Endothelial cell of umbilical vein (primary cell): ENCODE measurements around the gene ROCK2. TPM values are rescaled to one million over a fixed set of nuclear protein-coding genes. Genes with fewer than 3 reads are reported as not detected.

Source experiments
- BruUV-seq: library from RNA; stranded (reverse); fragments of 400-500 nt; replicated peaks from 2 replicates; lab custom pipeline; 2021; lab: Mats Ljungman, UMichigan
- CTCF ChIA-PET: fragments of 300-600, 350-600 bp; sonication (Branson Sonifier 250); formaldehyde crosslinking; loops from one replicate; lab custom pipeline; 2021; ENCODE audit warnings: antibody characterized with exemption, inconsistent platforms; lab: Charles Lee
- POLR2A ChIA-PET: fragments of 300-600, 350-600 bp; sonication (Branson Sonifier 250); formaldehyde crosslinking; loops from one replicate; lab custom pipeline; 2021; ENCODE audit warnings: antibody characterized with exemption, inconsistent platforms; lab: Charles Lee
- DNase-seq: peaks from one replicate; pipeline ENCODE4 v3.0.0-alpha.2; 2011; ENCODE audit warnings: low read depth, low spot score
- FAIRE-seq: peaks from 2 replicates; lab custom pipeline; 2011; peaks lifted over from hg19 to GRCh38; lab: Jason Lieb, UNC
- H2AFZ ChIP-seq: 2 replicates; pipeline ENCODE4 v1.6.0; 2012; ENCODE audit warnings: low read depth, low read length, control low read depth, inconsistent platforms
- H3K27ac ChIP-seq: 2 replicates; pipeline ENCODE4 v1.5.1; 2011; ENCODE audit warnings: low read depth, mild to moderate bottlenecking, control low read depth, low read length, moderate library complexity; ENCODE audit not compliant: insufficient read depth
- H3K27me3 ChIP-seq, 2 experiments: 2 replicates each; pipeline versions ENCODE4 v1.6.0 to v1.6.1; 2011; ENCODE audit warnings: low read length in 2 of 2, mixed read lengths in 1 of 2; ENCODE audit not compliant: control insufficient read depth in 2 of 2, insufficient read depth in 2 of 2
- H3K36me3 ChIP-seq, 2 experiments: 2 replicates in 1 of 2; 3 replicates in 1 of 2; pipeline ENCODE4 v1.5.1; 2011; ENCODE audit warnings: low read length in 2 of 2, mild to moderate bottlenecking in 1 of 2, moderate library complexity in 1 of 2; ENCODE audit not compliant: control insufficient read depth in 2 of 2, insufficient read depth in 2 of 2; ENCODE audit errors: extremely low read depth in 1 of 2
- H3K4me1 ChIP-seq: 3 replicates; pipeline ENCODE4 v1.5.1; 2011; ENCODE audit warnings: mild to moderate bottlenecking, low read length; ENCODE audit not compliant: control insufficient read depth, insufficient read depth; ENCODE audit errors: extremely low read depth
- H3K4me2 ChIP-seq: 2 replicates; pipeline ENCODE4 v1.6.1; 2011; ENCODE audit warnings: low read length, control low read depth, mixed read lengths; ENCODE audit not compliant: insufficient read depth
- H3K4me3 ChIP-seq, 3 experiments: fragments of 200-600 bp in 1 of 3; sonication (generic), shearing (Covaris generic) in 1 of 3; replicated peaks in 1 of 3; 2 replicates each; pipeline ENCODE4 v1.5.1; 2011 to 2016; ENCODE audit warnings: control low read depth in 3 of 3, low read length in 3 of 3, mild to moderate bottlenecking in 2 of 3, inconsistent platforms in 1 of 3, low read depth in 1 of 3, moderate library complexity in 1 of 3; ENCODE audit not compliant: insufficient read depth in 1 of 3
- H3K79me2 ChIP-seq: 2 replicates; pipeline ENCODE4 v1.6.0; 2012; ENCODE audit warnings: low read length, inconsistent platforms; ENCODE audit not compliant: control insufficient read depth, insufficient read depth
- H3K9ac ChIP-seq: replicated peaks from 2 replicates; pipeline ENCODE3; 2011; ENCODE audit warnings: low read length, control low read depth; ENCODE audit not compliant: insufficient read depth; ENCODE audit errors: extremely low read depth
- H3K9me1 ChIP-seq: replicated peaks from 3 replicates; pipeline ENCODE4 v1.6.0; 2011; ENCODE audit warnings: mild to moderate bottlenecking, low read length; ENCODE audit not compliant: control insufficient read depth, insufficient read depth; ENCODE audit errors: extremely low read depth
- H3K9me3 ChIP-seq: replicated peaks from 2 replicates; pipeline ENCODE4 v1.5.1; 2012; ENCODE audit warnings: low read length, inconsistent platforms; ENCODE audit not compliant: control insufficient read depth, insufficient read depth
- H4K20me1 ChIP-seq: replicated peaks from 2 replicates; pipeline ENCODE3; 2011; ENCODE audit warnings: mild to moderate bottlenecking, low read length; ENCODE audit not compliant: control insufficient read depth, insufficient read depth; ENCODE audit errors: extremely low read depth
- CTCF ChIP-seq, 2 donors: IDR thresholded peaks; 1 replicate in 1 of 2; 2 replicates in 1 of 2; pipeline ENCODE4 v1.5.1; 2011; ENCODE audit warnings: low read length in 2 of 2, mild to moderate bottlenecking in 2 of 2, moderate library complexity in 2 of 2, control low read depth in 1 of 2, inconsistent platforms in 1 of 2, low read depth in 1 of 2; ENCODE audit not compliant: insufficient read depth in 1 of 2; ENCODE audit errors: extremely low read depth in 1 of 2
- EZH2 ChIP-seq: IDR thresholded peaks from 2 replicates; pipeline ENCODE4 v1.6.1; 2012; ENCODE audit warnings: borderline replicate concordance, low read depth, mild to moderate bottlenecking, moderate library complexity, low read length, inconsistent platforms; ENCODE audit not compliant: severe bottlenecking
- FOS ChIP-seq: IDR thresholded peaks from 2 replicates; pipeline ENCODE4 v1.6.1; 2011; ENCODE audit warnings: mild to moderate bottlenecking, low read length, moderate library complexity, borderline replicate concordance; ENCODE audit not compliant: insufficient read depth
- GATA2 ChIP-seq: IDR thresholded peaks from 2 replicates; pipeline ENCODE4 v1.7.0; 2011; ENCODE audit warnings: low read depth, mild to moderate bottlenecking, moderate library complexity, mixed read lengths, low read length; ENCODE audit not compliant: insufficient read length, insufficient read depth
- JUN ChIP-seq: IDR thresholded peaks from 2 replicates; pipeline ENCODE4 v1.6.1; 2011; ENCODE audit warnings: borderline replicate concordance, low read depth; ENCODE audit not compliant: insufficient read length, insufficient read depth
- MAX ChIP-seq: IDR thresholded peaks from 2 replicates; pipeline ENCODE4 v1.6.1; 2011; ENCODE audit not compliant: insufficient read depth, insufficient read length
- MYC ChIP-seq: IDR thresholded peaks from one replicate; pipeline ENCODE4 v1.6.1; 2011; ENCODE audit warnings: mild to moderate bottlenecking, low read depth, low read length
- POLR2A ChIP-seq: IDR thresholded peaks from 2 replicates; pipeline ENCODE4 v1.6.1; 2012; ENCODE audit warnings: low read depth, mild to moderate bottlenecking, control low read depth, low read length
- POLR2AphosphoS5 ChIP-seq: IDR thresholded peaks from 2 replicates; pipeline ENCODE4 v1.6.1; 2012; ENCODE audit warnings: low read depth, mild to moderate bottlenecking, control low read depth, low read length, moderate library complexity; ENCODE audit not compliant: insufficient read depth
- dilution Hi-C: fragments of 300-500 bp; cut with MboI; formaldehyde crosslinking; loops from one replicate; pipeline ENCODE4 v1.15.0; 2019; ENCODE audit warnings: low sequenced_read_pairs; ENCODE audit not compliant: extremely low pct_ligation_motif_present
- intact Hi-C: fragments of 100-400 bp; cut with micrococcal nuclease; formaldehyde crosslinking; loops from one replicate; pipeline ENCODE4 v1.10.0; 2022
- polyA plus RNA-seq, 4 experiments: library from polyadenylated mRNA; depleted of rRNA in 3 of 4; stranded (reverse) in 3 of 4; unstranded in 1 of 4; fragments of >200 nt; gene quantifications; 2 replicates each; pipeline versions ENCODE4 v1.2.1 to v1.2.3, GENCODE V29; 2011 to 2012; ENCODE audit warnings: missing spikeins in 1 of 4
- total RNA-seq: library from RNA; stranded (reverse); gene quantifications from 2 replicates; pipeline ENCODE4 v1.2.3, GENCODE V29; 2021

ROCK2 gene
- total and polyA plus RNA-seq, 2 donors (not counting 3 experiments of a cell fraction or from before 2014, with no cell fraction given), result 5.2 to 56.5 TPM

DNA sequence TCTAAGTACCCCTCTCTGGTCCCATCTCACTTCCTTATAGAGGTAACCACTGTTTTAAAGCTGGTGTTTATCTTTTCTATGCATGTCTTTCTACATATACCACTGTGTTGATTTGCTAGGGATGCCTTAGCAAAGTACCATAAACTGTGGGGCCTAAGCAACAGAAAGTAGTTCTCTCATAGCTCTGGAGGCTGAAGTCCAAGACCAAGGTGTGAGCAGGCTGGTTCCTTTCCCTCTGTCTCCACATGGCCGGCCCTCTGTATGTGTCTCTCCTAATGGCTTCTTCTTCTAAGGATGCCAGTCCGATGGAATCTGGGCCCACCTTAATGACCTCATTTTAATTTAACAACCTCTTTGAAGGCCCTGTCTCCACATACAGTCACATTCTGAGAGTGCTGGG, 40.8 kb upstream of the ROCK2 start:
- POLR2A ChIA-PET, result no interaction called here

More for the DNA sequence above, 40.8 kb upstream of the ROCK2 start:
- Histone ChIP-seq H3K4me2 (no peak overlapping the region), H3K9me1 (no peaks in the 10 kb centered on the region), H3K4me1 (peaks cover 16% of the 10 kb centered on the region), H3K9me3 (no peaks in the 10 kb centered on the region), H4K20me1 (no peaks in the 10 kb centered on the region), H2AFZ (no peak overlapping the region), H3K27me3 (no peaks in the 10 kb centered on the region), H3K9ac (no peak overlapping the region), H3K36me3 (no peaks in the 10 kb centered on the region), H3K79me2 (no peaks in the 10 kb centered on the region), H3K4me3 (no peak overlapping the region), H3K27ac (no peak overlapping the region)
- FAIRE-seq, result no peak
- intact Hi-C loops (no loop called here), dilution Hi-C loops (no loop called here)
- DNase-seq, result no peak
- no TSS peak for BruUV-seq
- CTCF ChIA-PET, result interaction anchor here (1.1 to 1.5 kb wide), 3 partner anchors 11 to 151 kb away, joined by 3 to 6 read pairs (median 4); no protein-coding TSS in a partner anchor
- TF ChIP-seq JUN, result no peak
- TF ChIP-seq POLR2A, result no peak
- no peak for TF ChIP-seq MYC
- no peak for TF ChIP-seq EZH2
- no peak for TF ChIP-seq GATA2
- TF ChIP-seq POLR2AphosphoS5, result no peak
- TF ChIP-seq MAX, result no peak
- no peak for TF ChIP-seq CTCF (IDR thresholded peaks at IDR 0.05; ENCODE audit: extremely low read depth in 1 of 2, insufficient read depth in 1 of 2, low read depth in 1 of 2, low read length in 2 of 2)
- no peak for TF ChIP-seq FOS
